ENCODE data around the gene DPP7. TPM values are rescaled to one million over a fixed set of nuclear protein-coding genes. Genes with fewer than 3 reads are reported as not detected.

DPP7 gene
- total and polyA plus RNA-seq, 9 of the 15 experiments (the other 6 are each of a cell fraction or from before 2014, with no cell fraction given), result 0.99 to 365 (median 132) TPM

GRCh38 chr9:137080260-137081122, 34.0 kb downstream of the DPP7 start:
- ATAC-seq, result no peak
- FAIRE-seq, result no peak
- Histone ChIP-seq H2AFZ (ENCODE audit: low read depth, low read length) (no peak overlapping the region), H3K27me3 (ENCODE audit: control insufficient read depth in 2 of 2, insufficient read depth in 2 of 2, low read length in 2 of 2) (no peaks in the 10 kb centered on the region), H3K27ac (ENCODE audit: extremely low read depth, low read depth, low read length) (no peak overlapping the region), H3K79me2 (ENCODE audit: control insufficient read depth, insufficient read depth, low read length) (peaks cover 2% of the 10 kb centered on the region; the same call in 2 of the 3 replicates), H3K9me1 (ENCODE audit: control insufficient read depth, insufficient read depth, low read length) (no peaks in the 10 kb centered on the region), H3K36me3 (ENCODE audit: control insufficient read depth, insufficient read depth, low read length) (peaks cover 10% of the 10 kb centered on the region; the same call in 1 of the 3 replicates), H3K4me3 (no peak overlapping the region), H3K9me3 (replicated peaks; ENCODE audit: control insufficient read depth, insufficient read depth, low read depth, low read length) (no peaks in the 10 kb centered on the region), H3K9ac (ENCODE audit: insufficient read depth in 1 of 2, low read depth in 2 of 2, low read length in 2 of 2) (peak overlapping the region in 1 of 2 experiments; percentile 65; a peak in 2 of 4 replicates), H3K4me1 (replicated peaks in 1 of 2; ENCODE audit: control insufficient read depth in 2 of 2, insufficient read depth in 2 of 2, low read length in 2 of 2) (peaks cover 18 to 81% of the 10 kb centered on the region in 2 experiments; a peak in 4 of 5 replicates), H4K20me1 (replicated peaks; ENCODE audit: control insufficient read depth, insufficient read depth, low read length) (no peaks in the 10 kb centered on the region), H3K4me2 (ENCODE audit: insufficient read depth, low read length) (no peak overlapping the region)
- CTCF ChIA-PET (ENCODE audit: low intra/inter-chr PET ratio), result no interaction called here
- no TSS peak for BruUV-seq (replicated peaks)
- POLR2A ChIA-PET, result interaction anchor here (0.6 kb wide), 1 partner anchor 33 kb away, joined by 3 read pairs; no protein-coding TSS in a partner anchor
- in situ Hi-C loops (cut with MboI) (no loop called here), intact Hi-C loops (cut with micrococcal nuclease) (no loop called here)
- TF ChIP-seq FOSL1 (tag; conservative IDR thresholded peaks at IDR 0.05) (no peak), BDP1 (IDR thresholded peaks at IDR 0.05; ENCODE audit: insufficient read depth, insufficient read length) (no peak), TAF9B (IDR thresholded peaks at IDR 0.05; ENCODE audit: partially characterized antibody) (no peak), ARID3A (IDR thresholded peaks at IDR 0.05; ENCODE audit: borderline replicate concordance, low read depth, low read length) (no peak), FOXJ3 (CRISPR knock-in tag; IDR thresholded peaks at IDR 0.05) (no peak), SMARCA4 (IDR thresholded peaks at IDR 0.05) (no peak), ZKSCAN8 (CRISPR knock-in tag; IDR thresholded peaks at IDR 0.05) (no peak), RREB1 (CRISPR knock-in tag; IDR thresholded peaks at IDR 0.05) (no peak), THAP7 (CRISPR knock-in tag; IDR thresholded peaks at IDR 0.05) (no peak)
- WGBS (ENCODE audit: insufficient coverage, low coverage, missing lambda C conversion rate), result 70% methylated on average over 21 of the region's 24 CpGs
- no peak for DNase-seq (ENCODE audit: extremely low read depth in 1 of 4, low spot score in 3 of 4)

Measured in K562 (cell line).